Measurements from ENCODE around the gene FER1L5. TPM values are rescaled to one million over a fixed set of nuclear protein-coding genes. Genes with fewer than 3 reads are reported as not detected.

Gene FER1L5
- total RNA-seq, 4 donors from 2014 or later: not detected

DNA sequence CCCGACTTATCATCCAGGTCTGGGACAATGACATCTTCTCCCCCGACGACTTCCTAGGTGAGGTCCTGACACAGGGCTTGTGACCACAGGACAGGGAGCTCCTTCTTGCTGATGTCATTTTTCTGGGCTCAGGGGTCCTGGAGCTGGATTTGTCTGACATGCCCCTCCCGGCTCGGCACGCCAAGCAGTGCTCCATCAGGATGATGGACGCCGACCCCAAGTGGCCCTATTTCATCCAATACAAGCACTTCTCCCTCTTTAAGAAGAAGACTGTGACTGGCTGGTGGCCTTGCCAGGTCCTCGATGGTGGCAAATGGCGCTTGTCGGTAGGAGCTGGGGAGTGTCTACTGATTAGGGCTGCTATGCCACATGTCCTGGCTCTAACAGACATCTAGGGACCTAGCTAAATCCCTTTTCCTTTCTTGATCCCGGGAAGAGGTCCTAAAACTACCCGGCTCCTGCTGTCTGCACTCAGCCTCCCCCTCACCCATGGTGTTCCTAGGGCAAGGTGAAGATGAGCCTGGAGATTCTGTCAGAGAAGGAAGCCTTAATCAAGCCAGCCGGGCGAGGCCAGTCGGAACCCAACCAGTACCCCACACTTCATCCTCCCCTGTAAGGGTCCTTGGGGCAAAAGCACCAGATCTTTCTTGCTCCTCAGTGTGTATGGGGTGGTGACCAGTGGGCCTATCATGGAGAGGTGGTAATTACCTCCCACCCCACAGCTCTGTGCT, 60.6 kb downstream of the FER1L5 start:
- ATAC-seq (ENCODE audit: low FRiP score): no peak
- TF ChIP-seq CTCF (IDR thresholded peaks at IDR 0.05): no peak
- DNase-seq (ENCODE audit: low spot score): no peak

DNA sequence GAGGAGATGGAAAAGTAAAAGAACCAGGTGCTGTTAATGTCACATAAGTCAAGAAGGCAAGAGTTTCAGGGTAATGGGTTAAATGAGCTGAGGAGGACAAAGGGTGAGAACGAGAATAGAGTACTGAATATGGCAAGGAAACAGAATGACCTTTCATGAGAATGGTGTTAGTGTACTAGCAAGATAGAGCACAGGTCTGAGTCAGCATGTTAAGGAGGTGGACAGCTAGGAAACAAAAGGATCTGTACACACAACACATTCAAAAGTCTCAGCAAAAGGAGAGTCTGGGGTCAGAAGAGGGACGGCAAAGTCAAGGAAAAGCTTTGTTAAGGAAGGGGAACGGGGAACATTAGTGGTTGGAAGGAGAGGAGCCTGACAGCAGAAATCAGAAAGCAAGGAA, 68.4 kb downstream of the FER1L5 start:
- TF ChIP-seq CTCF (IDR thresholded peaks at IDR 0.05): no peak
- DNase-seq (ENCODE audit: low spot score): no peak
- no peak for ATAC-seq (ENCODE audit: low FRiP score)

- TF ChIP-seq CTCF (IDR thresholded peaks at IDR 0.05): no peak
- ATAC-seq (ENCODE audit: low FRiP score) (no peak), DNase-seq (ENCODE audit: low spot score) (no peak)
Observed at GRCh38 chr2:96715658-96716057, 73.1 kb downstream of the FER1L5 start.

GRCh38 chr2:96716388-96716787, 73.8 kb downstream of the FER1L5 start:
- DNase-seq (ENCODE audit: low spot score) (no peak), ATAC-seq (ENCODE audit: low FRiP score) (no peak)
- no peak for TF ChIP-seq CTCF (IDR thresholded peaks at IDR 0.05)

GRCh38 chr2:96726131-96726530, 83.6 kb downstream of the FER1L5 start:
- ATAC-seq (ENCODE audit: low FRiP score) (no peak), DNase-seq (ENCODE audit: low spot score) (no peak)
- no peak for TF ChIP-seq CTCF (IDR thresholded peaks at IDR 0.05)

DNA sequence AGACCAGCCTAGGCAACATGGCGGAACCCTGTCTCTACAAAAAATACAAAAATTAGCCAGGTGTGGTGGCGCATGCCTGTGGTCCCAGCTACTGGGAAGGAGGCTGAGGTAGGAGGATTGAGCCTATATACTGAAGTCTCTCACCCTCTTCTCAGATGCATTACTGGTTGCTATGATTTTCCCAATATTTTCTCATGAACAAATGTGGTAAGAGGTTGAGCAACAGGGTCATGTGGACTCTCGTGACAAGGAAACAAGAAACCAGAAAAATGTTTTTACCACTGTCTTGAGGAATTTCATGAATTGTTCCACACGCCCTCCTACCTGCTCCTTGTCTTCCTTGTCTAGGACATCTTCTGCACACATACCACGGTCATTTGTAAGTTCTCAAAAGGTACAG, 84.9 kb downstream of the FER1L5 start:
- ATAC-seq (ENCODE audit: low FRiP score) (no peak), DNase-seq (ENCODE audit: low spot score) (no peak)
- no peak for TF ChIP-seq CTCF (IDR thresholded peaks at IDR 0.05)

DNA sequence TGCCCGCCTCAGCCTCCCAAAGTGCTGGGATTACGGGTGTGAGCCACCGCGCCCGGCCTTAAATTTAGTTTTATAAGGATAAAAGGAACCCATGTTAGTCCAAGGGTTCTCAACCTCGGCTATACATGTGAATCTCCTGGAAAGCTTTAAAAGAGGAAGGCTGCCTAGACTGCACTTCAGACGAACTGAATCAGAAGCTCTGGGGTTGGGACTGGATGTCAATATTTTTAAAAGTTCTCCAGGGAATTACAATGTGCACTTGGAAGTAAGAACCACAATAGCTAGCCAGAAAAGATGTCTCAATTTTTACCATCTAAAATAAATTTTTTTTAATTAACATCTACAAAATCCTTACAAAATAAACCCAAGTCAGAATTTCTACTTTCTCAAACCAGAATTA, 87.2 kb downstream of the FER1L5 start:
- no peak for DNase-seq (ENCODE audit: low spot score)
- no peak for TF ChIP-seq CTCF (IDR thresholded peaks at IDR 0.05)
- ATAC-seq (ENCODE audit: low FRiP score): no peak

Measured in omental fat pad (tissue), 4 donors.